A549 (cell line): Measurements from ENCODE around the gene GNB1. TPM values are rescaled to one million over a fixed set of nuclear protein-coding genes. Genes with fewer than 3 reads are reported as not detected.

Source experiments
- ATAC-seq, 2 experiments: fragments of 200-7000 bp in 1 of 2; fragments of >200 bp in 1 of 2; cut with Nextera tagmentation in 1 of 2; cut with Tn5 transposase in 1 of 2; 3 replicates each; pipeline versions ENCODE4 v1.8.0 to v1.9.1; 2018 to 2020; ENCODE audit warnings: mild to moderate bottlenecking in 1 of 2, moderate library complexity in 1 of 2
- CTCF ChIA-PET: fragments of 300-600 bp; sonication (Branson Sonifier 250); formaldehyde crosslinking; extraction: SDS; loops from one replicate; lab custom pipeline; 2021; ENCODE audit warnings: antibody characterized with exemption, inconsistent platforms; lab: Yijun Ruan, JAX
- POLR2A ChIA-PET: fragments of 350-600 bp; formaldehyde crosslinking; extraction: SDS; loops from one replicate; lab custom pipeline; 2021; ENCODE audit warnings: antibody characterized with exemption, inconsistent platforms; lab: Yijun Ruan, JAX
- DNase-seq, 2 experiments: peaks; one replicate each; pipeline versions ENCODE4 v3.0.0 to v3.0.0-alpha.2; 2011 to 2016; ENCODE audit warnings: low read depth in 1 of 2, low spot score in 1 of 2
- FAIRE-seq: peaks from 2 replicates; lab custom pipeline; 2011; peaks lifted over from hg19 to GRCh38; lab: Jason Lieb, UNC
- H3K27ac ChIP-seq, 2 experiments: fragments of >200 bp; sonication (Bioruptor Twin); formaldehyde crosslinking; 3 replicates each; pipeline ENCODE4 v1.5.1; 2016 to 2017
- H3K4me1 ChIP-seq: fragments of >200 bp; sonication (Bioruptor Twin); formaldehyde crosslinking; 3 replicates; pipeline ENCODE4 v1.6.1; 2016
- H3K4me2 ChIP-seq: fragments of >200 bp; sonication (Bioruptor Twin); formaldehyde crosslinking; 3 replicates; pipeline ENCODE4 v1.6.1; 2016
- H3K4me3 ChIP-seq: fragments of >200 bp; sonication (Bioruptor Twin); formaldehyde crosslinking; 3 replicates; pipeline ENCODE4 v1.5.1; 2016
- H3K9me3 ChIP-seq: fragments of >200 bp; sonication (Bioruptor Twin); formaldehyde crosslinking; 3 replicates; pipeline ENCODE4 v1.6.1; 2016
- BHLHE40 ChIP-seq: IDR thresholded peaks from 2 replicates; pipeline ENCODE4 v1.6.1; 2012; ENCODE audit warnings: low read depth, low read length, inconsistent platforms
- CHD4 ChIP-seq: fragments of 200-600 bp; sonication (generic); IDR thresholded peaks from 2 replicates; pipeline ENCODE4 v1.6.1; 2016; ENCODE audit warnings: antibody characterized with exemption, mild to moderate bottlenecking, borderline replicate concordance
- EHF ChIP-seq: fragments of 250-450 bp; sonication (Bioruptor Pico); IDR thresholded peaks from 2 replicates; pipeline ENCODE4 v1.5.0; 2020; ENCODE audit warnings: mild to moderate bottlenecking
- EHMT2 ChIP-seq: fragments of 200-600 bp; sonication (generic); IDR thresholded peaks from 2 replicates; pipeline ENCODE4 v1.6.1; 2016; ENCODE audit warnings: antibody characterized with exemption, low read depth, mild to moderate bottlenecking, moderate library complexity
- ESRRA ChIP-seq: fragments of 150-350 bp; IDR thresholded peaks from 2 replicates; pipeline ENCODE4 v1.6.1; 2014; ENCODE audit warnings: mild to moderate bottlenecking, low read length, borderline replicate concordance
- FOXS1 ChIP-seq: fragments of 250-450 bp; sonication (Bioruptor Pico); IDR thresholded peaks from 2 replicates; pipeline ENCODE4 v1.5.0; 2020; ENCODE audit warnings: mild to moderate bottlenecking, moderate library complexity
- GATA3 ChIP-seq: IDR thresholded peaks from 2 replicates; pipeline ENCODE4 v1.6.1; 2012; ENCODE audit warnings: borderline replicate concordance
- MAFK ChIP-seq: fragments of 450-650 bp; IDR thresholded peaks from 2 replicates; pipeline ENCODE4 v1.6.1; 2014; ENCODE audit not compliant: partially characterized antibody
- NFE2L2 ChIP-seq: fragments of 150-350 bp; conservative IDR thresholded peaks from 2 replicates; pipeline ENCODE4 v1.6.1; 2014; ENCODE audit warnings: low read length
- NPAS2 ChIP-seq: fragments of 250-450 bp; sonication (Bioruptor Pico); IDR thresholded peaks from 2 replicates; pipeline ENCODE4 v1.8.0; 2022; ENCODE audit warnings: mild to moderate bottlenecking, moderate library complexity, borderline replicate concordance
- POLR2A ChIP-seq: IDR thresholded peaks from 2 replicates; pipeline ENCODE4 v1.6.1; 2012; ENCODE audit warnings: mild to moderate bottlenecking, low read length
- RAD21 ChIP-seq, 2 experiments: fragments of >200 bp in 1 of 2; sonication (Bioruptor Twin) in 1 of 2; formaldehyde crosslinking in 1 of 2; IDR thresholded peaks in 1 of 2; conservative IDR thresholded peaks in 1 of 2; 2 replicates in 1 of 2; 3 replicates in 1 of 2; pipeline ENCODE4 v1.6.1; 2012 to 2018; ENCODE audit warnings: inconsistent platforms in 1 of 2
- RCOR1 ChIP-seq: fragments of 150-350 bp; IDR thresholded peaks from 2 replicates; pipeline ENCODE4 v1.6.1; 2014; ENCODE audit warnings: antibody characterized with exemption, low read length, low read depth
- RNF2 ChIP-seq: fragments of 200-600 bp; sonication (generic); IDR thresholded peaks from 2 replicates; pipeline ENCODE4 v1.6.1; 2016; ENCODE audit warnings: low read depth, mild to moderate bottlenecking, antibody characterized with exemption, moderate library complexity, borderline replicate concordance
- TFCP2L1 ChIP-seq: fragments of 250-450 bp; sonication (Bioruptor Pico); IDR thresholded peaks from 2 replicates; pipeline ENCODE4 v1.5.0; 2021; ENCODE audit warnings: mild to moderate bottlenecking
- ZNF302 ChIP-seq: fragments of 250-450 bp; sonication (Bioruptor Pico); IDR thresholded peaks from 2 replicates; pipeline ENCODE4 v1.9.0; 2021; ENCODE audit warnings: inconsistent platforms, mild to moderate bottlenecking, moderate library complexity
- ZSCAN20 ChIP-seq: fragments of 250-450 bp; sonication (Bioruptor Pico); IDR thresholded peaks from 2 replicates; pipeline ENCODE4 v1.8.0; 2022; ENCODE audit warnings: mild to moderate bottlenecking, moderate library complexity
- WGBS: methylation state at CpG from one replicate; pipeline ENCODE4 v1.1.6; 2017; ENCODE audit errors: missing lambda C conversion rate; 5-methylcytosine and 5-hydroxymethylcytosine counted together
- polyA plus RNA-seq, 4 experiments: library from polyadenylated mRNA; depleted of rRNA in 3 of 4; stranded (reverse); fragments of >200 nt; fragmentation: RNase III in 1 of 4; extraction: RNeasy Plus Mini Kit Qiagen cat#74134 plus additional on column Dnase treatment in 1 of 4; gene quantifications; 2 replicates in 3 of 4; 3 replicates in 1 of 4; pipeline ENCODE4 v1.2.3, GENCODE V29; 2011 to 2017
- TF ChIP-seq, protein P1 (sequence below): IDR thresholded peaks from 2 replicates; pipeline ENCODE4 v1.6.1; 2012
- TF ChIP-seq, protein P2 (sequence below): IDR thresholded peaks from 2 replicates; pipeline ENCODE4 v1.6.1; 2012; ENCODE audit warnings: low read depth, borderline replicate concordance
- TF ChIP-seq, protein P3 (sequence below): fragments of 200-600 bp; sonication (generic); IDR thresholded peaks from 2 replicates; pipeline ENCODE4 v1.6.1; 2016; ENCODE audit warnings: antibody characterized with exemption, mild to moderate bottlenecking, moderate library complexity
- TF ChIP-seq, protein P4 (sequence below): fragments of 250-450 bp; sonication (Bioruptor Pico); IDR thresholded peaks from 2 replicates; pipeline ENCODE4 v1.5.0; 2020; ENCODE audit warnings: low read depth, mild to moderate bottlenecking, moderate library complexity
- TF ChIP-seq, protein P5 (sequence below): fragments of >200 bp; sonication (Bioruptor Twin); formaldehyde crosslinking; IDR thresholded peaks from 3 replicates; pipeline ENCODE4 v1.5.1; 2016

Gene GNB1
- polyA plus RNA-seq, 2 of the 4 experiments (the other 2 are of a cell fraction) = 159 to 270 TPM

DNA sequence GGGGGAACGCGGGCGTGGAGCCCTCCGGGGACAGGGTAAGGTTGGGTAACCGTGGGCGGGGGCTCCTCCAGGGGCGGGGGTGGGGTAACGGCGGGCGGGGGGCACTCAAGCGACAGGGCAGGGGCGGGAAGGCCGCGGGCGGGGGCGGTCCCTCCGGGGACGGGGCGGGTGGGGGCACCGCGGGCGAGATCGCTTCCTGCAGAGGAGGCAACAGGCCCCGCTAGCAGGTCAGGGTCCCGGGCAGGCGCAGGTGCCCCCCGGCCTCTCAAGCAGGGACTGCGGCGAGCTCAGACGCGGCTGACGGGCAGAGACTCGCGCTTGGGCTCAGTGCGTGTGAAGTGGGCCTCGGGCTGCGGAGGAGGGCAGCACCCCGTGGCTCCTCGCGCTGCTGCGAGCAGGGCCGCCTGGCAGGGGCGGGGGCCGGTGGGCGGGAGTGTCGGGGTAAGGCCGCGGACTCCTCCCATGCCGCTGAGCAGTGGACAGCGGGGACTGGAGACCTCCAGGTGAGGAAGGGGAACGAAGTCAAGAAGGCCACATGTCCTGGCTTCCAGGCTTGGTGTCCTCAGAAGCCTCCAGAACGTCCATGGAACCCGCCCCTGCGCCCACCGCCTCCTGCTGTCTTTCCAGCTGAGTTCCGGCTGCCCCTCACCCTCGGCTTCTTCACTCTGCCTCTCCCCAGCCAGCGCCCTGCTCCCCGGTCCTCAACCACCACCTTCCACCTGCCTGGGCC lies 627 bp upstream of the GNB1 start:
- 34% methylated on average over 8 of the region's 59 CpGs for WGBS
- Histone ChIP-seq H3K4me2 (peak overlapping the region; percentile 92), H3K27ac (peak overlapping the region; percentile 97 to 100), H3K9me3 (no peaks in the 10 kb centered on the region), H3K4me3 (peak overlapping the region; percentile 89), H3K4me1 (peaks cover 38% of the 10 kb centered on the region)
- CTCF ChIA-PET = interaction anchor here (1.4 to 1.6 kb wide), 2 partner anchors 10 to 14 kb away, joined by 4 to 6 read pairs; no protein-coding TSS in a partner anchor
- ATAC-seq (peak; percentile 68 to 80; a peak in 5 of 6 replicates), FAIRE-seq (no peak), DNase-seq (peak in 1 of 2 experiments; percentile 59)
- TF ChIP-seq, protein P1, sequence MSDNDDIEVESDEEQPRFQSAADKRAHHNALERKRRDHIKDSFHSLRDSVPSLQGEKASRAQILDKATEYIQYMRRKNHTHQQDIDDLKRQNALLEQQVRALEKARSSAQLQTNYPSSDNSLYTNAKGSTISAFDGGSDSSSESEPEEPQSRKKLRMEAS = 0 out of 2 replicates have a peak, but pooled peaks have one; percentile 16
- TF ChIP-seq, protein P2, sequence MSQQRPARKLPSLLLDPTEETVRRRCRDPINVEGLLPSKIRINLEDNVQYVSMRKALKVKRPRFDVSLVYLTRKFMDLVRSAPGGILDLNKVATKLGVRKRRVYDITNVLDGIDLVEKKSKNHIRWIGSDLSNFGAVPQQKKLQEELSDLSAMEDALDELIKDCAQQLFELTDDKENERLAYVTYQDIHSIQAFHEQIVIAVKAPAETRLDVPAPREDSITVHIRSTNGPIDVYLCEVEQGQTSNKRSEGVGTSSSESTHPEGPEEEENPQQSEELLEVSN = 0 out of 2 replicates have a peak, but pooled peaks have one; percentile 20
- TF ChIP-seq EHMT2 (no peak), POLR2A (peak; percentile 59; the same call in 1 of the 2 replicates), ESRRA (no peak), ZNF302 (CRISPR knock-in tag) (no peak)
- POLR2A ChIA-PET = interaction anchor here (0.6 kb wide), 1 partner anchor 60 kb away, joined by 4 read pairs; no protein-coding TSS in a partner anchor

- TF ChIP-seq NPAS2 (CRISPR knock-in tag) (no peak), POLR2A (no peak), MAFK (no peak), FOXS1 (CRISPR knock-in tag) (no peak), CHD4 (no peak), EHF (no peak), TFCP2L1 (no peak), RCOR1 (no peak), ZSCAN20 (CRISPR knock-in tag) (no peak), GATA3 (no peak), BHLHE40 (no peak), ZNF302 (CRISPR knock-in tag) (no peak), NFE2L2 (no peak), RNF2 (no peak), RAD21 (conservative IDR thresholded peaks at IDR 0.05 in 1 of 2, IDR thresholded peaks at IDR 0.05 in 1 of 2) (no peak)
- TF ChIP-seq, protein P3, sequence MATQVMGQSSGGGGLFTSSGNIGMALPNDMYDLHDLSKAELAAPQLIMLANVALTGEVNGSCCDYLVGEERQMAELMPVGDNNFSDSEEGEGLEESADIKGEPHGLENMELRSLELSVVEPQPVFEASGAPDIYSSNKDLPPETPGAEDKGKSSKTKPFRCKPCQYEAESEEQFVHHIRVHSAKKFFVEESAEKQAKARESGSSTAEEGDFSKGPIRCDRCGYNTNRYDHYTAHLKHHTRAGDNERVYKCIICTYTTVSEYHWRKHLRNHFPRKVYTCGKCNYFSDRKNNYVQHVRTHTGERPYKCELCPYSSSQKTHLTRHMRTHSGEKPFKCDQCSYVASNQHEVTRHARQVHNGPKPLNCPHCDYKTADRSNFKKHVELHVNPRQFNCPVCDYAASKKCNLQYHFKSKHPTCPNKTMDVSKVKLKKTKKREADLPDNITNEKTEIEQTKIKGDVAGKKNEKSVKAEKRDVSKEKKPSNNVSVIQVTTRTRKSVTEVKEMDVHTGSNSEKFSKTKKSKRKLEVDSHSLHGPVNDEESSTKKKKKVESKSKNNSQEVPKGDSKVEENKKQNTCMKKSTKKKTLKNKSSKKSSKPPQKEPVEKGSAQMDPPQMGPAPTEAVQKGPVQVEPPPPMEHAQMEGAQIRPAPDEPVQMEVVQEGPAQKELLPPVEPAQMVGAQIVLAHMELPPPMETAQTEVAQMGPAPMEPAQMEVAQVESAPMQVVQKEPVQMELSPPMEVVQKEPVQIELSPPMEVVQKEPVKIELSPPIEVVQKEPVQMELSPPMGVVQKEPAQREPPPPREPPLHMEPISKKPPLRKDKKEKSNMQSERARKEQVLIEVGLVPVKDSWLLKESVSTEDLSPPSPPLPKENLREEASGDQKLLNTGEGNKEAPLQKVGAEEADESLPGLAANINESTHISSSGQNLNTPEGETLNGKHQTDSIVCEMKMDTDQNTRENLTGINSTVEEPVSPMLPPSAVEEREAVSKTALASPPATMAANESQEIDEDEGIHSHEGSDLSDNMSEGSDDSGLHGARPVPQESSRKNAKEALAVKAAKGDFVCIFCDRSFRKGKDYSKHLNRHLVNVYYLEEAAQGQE = no peak
- TF ChIP-seq, protein P4, sequence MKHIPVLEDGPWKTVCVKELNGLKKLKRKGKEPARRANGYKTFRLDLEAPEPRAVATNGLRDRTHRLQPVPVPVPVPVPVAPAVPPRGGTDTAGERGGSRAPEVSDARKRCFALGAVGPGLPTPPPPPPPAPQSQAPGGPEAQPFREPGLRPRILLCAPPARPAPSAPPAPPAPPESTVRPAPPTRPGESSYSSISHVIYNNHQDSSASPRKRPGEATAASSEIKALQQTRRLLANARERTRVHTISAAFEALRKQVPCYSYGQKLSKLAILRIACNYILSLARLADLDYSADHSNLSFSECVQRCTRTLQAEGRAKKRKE (CRISPR knock-in tag) = no peak
- TF ChIP-seq, protein P5, sequence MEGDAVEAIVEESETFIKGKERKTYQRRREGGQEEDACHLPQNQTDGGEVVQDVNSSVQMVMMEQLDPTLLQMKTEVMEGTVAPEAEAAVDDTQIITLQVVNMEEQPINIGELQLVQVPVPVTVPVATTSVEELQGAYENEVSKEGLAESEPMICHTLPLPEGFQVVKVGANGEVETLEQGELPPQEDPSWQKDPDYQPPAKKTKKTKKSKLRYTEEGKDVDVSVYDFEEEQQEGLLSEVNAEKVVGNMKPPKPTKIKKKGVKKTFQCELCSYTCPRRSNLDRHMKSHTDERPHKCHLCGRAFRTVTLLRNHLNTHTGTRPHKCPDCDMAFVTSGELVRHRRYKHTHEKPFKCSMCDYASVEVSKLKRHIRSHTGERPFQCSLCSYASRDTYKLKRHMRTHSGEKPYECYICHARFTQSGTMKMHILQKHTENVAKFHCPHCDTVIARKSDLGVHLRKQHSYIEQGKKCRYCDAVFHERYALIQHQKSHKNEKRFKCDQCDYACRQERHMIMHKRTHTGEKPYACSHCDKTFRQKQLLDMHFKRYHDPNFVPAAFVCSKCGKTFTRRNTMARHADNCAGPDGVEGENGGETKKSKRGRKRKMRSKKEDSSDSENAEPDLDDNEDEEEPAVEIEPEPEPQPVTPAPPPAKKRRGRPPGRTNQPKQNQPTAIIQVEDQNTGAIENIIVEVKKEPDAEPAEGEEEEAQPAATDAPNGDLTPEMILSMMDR = no peak
- FAIRE-seq = no peak
- CTCF ChIA-PET = interaction anchor here (5.2 kb wide), 1 partner anchor 18 kb away, joined by 40 read pairs; no protein-coding TSS in a partner anchor
Measured at GRCh38 chr1:1889847-1890505, 911 bp downstream of the GNB1 start.

More at GRCh38 chr1:1889847-1890505, 911 bp downstream of the GNB1 start:
- Histone ChIP-seq H3K9me3 (no peaks in the 10 kb centered on the region), H3K4me1 (peaks cover 35% of the 10 kb centered on the region), H3K4me2 (peak overlapping the region; percentile 92), H3K4me3 (peak overlapping the region; percentile 89), H3K27ac (peak overlapping the region; percentile 97 to 100)
- POLR2A ChIA-PET = interaction anchor here (0.6 kb wide), 1 partner anchor 17 kb away, joined by 3 read pairs; no protein-coding TSS in a partner anchor
- 0% methylated on average over 11 of the region's 88 CpGs for WGBS
- ATAC-seq (peak; percentile 20 to 27; a peak in 5 of 6 replicates), DNase-seq (peak in 1 of 2 experiments; percentile 46)
